Measurements from ENCODE around the gene PCGF1.

PCGF1 gene

DNA sequence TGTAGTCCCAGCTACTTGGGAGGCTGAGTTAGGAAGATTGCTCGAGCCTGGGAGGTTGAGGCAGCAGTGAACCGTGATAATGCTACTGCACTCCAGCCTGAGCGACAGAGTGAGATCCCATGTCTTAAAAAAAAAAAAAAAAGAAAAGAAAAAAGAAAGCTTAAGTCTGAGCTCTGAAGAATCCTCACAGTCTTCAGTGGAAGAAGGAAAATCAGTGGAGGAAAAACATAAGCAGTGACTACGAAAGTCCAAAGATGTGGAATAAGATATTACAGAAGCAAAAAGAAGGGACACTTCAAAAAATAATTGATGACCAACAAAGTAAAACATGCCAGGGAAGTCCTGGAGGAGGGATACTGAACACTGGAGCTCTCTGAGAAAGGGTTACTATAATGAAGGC, 2.8 kb upstream of the PCGF1 start:
- H3K27me3 ChIP-seq (ENCODE audit: insufficient read depth, poor library complexity, severe bottlenecking) = peaks cover 35% of the 10 kb centered on the region
- no peak overlapping the region for H3K27ac ChIP-seq (replicated peaks)
- TF ChIP-seq GABPA (IDR thresholded peaks at IDR 0.05; ENCODE audit: low read depth) (no peak), SPI1 (IDR thresholded peaks at IDR 0.05; ENCODE audit: borderline replicate concordance, low read depth) (no peak), POLR2AphosphoS5 (IDR thresholded peaks at IDR 0.05; ENCODE audit: low read depth) (no peak)
- TF ChIP-seq, protein P1, sequence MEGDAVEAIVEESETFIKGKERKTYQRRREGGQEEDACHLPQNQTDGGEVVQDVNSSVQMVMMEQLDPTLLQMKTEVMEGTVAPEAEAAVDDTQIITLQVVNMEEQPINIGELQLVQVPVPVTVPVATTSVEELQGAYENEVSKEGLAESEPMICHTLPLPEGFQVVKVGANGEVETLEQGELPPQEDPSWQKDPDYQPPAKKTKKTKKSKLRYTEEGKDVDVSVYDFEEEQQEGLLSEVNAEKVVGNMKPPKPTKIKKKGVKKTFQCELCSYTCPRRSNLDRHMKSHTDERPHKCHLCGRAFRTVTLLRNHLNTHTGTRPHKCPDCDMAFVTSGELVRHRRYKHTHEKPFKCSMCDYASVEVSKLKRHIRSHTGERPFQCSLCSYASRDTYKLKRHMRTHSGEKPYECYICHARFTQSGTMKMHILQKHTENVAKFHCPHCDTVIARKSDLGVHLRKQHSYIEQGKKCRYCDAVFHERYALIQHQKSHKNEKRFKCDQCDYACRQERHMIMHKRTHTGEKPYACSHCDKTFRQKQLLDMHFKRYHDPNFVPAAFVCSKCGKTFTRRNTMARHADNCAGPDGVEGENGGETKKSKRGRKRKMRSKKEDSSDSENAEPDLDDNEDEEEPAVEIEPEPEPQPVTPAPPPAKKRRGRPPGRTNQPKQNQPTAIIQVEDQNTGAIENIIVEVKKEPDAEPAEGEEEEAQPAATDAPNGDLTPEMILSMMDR (IDR thresholded peaks at IDR 0.05; ENCODE audit: insufficient read depth, low read length) = no peak
- TF ChIP-seq, protein P2, sequence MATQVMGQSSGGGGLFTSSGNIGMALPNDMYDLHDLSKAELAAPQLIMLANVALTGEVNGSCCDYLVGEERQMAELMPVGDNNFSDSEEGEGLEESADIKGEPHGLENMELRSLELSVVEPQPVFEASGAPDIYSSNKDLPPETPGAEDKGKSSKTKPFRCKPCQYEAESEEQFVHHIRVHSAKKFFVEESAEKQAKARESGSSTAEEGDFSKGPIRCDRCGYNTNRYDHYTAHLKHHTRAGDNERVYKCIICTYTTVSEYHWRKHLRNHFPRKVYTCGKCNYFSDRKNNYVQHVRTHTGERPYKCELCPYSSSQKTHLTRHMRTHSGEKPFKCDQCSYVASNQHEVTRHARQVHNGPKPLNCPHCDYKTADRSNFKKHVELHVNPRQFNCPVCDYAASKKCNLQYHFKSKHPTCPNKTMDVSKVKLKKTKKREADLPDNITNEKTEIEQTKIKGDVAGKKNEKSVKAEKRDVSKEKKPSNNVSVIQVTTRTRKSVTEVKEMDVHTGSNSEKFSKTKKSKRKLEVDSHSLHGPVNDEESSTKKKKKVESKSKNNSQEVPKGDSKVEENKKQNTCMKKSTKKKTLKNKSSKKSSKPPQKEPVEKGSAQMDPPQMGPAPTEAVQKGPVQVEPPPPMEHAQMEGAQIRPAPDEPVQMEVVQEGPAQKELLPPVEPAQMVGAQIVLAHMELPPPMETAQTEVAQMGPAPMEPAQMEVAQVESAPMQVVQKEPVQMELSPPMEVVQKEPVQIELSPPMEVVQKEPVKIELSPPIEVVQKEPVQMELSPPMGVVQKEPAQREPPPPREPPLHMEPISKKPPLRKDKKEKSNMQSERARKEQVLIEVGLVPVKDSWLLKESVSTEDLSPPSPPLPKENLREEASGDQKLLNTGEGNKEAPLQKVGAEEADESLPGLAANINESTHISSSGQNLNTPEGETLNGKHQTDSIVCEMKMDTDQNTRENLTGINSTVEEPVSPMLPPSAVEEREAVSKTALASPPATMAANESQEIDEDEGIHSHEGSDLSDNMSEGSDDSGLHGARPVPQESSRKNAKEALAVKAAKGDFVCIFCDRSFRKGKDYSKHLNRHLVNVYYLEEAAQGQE (IDR thresholded peaks at IDR 0.05; ENCODE audit: insufficient replicate concordance, low read depth) = no peak
- DNase-seq (ENCODE audit: low read depth in 1 of 2, low spot score in 1 of 2) = no peak
- no peak overlapping the region for H3K4me3 ChIP-seq (replicated peaks; ENCODE audit: insufficient read depth, low read length)

DNA sequence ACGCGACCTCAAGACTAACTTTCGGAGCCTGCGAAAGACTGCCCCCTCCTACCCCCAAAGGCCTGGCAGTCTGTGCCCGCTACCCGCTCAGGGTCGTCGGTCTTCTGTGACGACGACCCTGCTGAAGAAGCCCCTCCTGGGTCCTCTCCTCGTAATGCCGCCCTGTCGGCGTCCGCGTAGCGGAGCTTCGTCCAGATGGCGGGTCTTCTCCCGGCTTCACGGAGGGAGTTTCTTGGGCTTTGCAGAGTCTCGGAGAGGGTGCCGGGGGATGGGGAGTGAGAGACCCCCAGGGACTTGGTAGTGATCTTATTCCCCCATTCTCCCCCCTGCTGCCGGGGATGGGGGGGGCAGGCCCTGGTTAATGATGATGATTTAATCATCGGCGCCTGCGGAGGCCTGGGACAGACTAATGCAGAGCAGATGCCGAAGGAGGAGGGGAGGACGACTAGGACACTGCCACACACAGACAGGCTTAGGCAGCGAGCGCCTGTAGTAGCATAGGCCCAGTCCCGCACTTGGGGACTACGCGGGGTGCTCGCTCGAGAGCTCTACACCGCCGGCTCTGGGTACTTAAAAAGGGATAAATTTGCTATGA, 528 bp upstream of the PCGF1 start:
- H3K27me3 ChIP-seq (ENCODE audit: insufficient read depth, poor library complexity, severe bottlenecking) = peaks cover 21% of the 10 kb centered on the region
- H3K4me3 ChIP-seq (replicated peaks; ENCODE audit: insufficient read depth, low read length) = peak overlapping the region; percentile 83
- H3K27ac ChIP-seq (replicated peaks) = peak overlapping the region; percentile 96
- TF ChIP-seq POLR2AphosphoS5 (IDR thresholded peaks at IDR 0.05; ENCODE audit: low read depth) (no peak), GABPA (IDR thresholded peaks at IDR 0.05; ENCODE audit: low read depth) (no peak), SPI1 (IDR thresholded peaks at IDR 0.05; ENCODE audit: borderline replicate concordance, low read depth) (no peak)
- TF ChIP-seq, protein P1 (IDR thresholded peaks at IDR 0.05; ENCODE audit: insufficient read depth, low read length) = no peak
- TF ChIP-seq, protein P2 (IDR thresholded peaks at IDR 0.05; ENCODE audit: insufficient replicate concordance, low read depth) = no peak
- DNase-seq (ENCODE audit: low read depth in 1 of 2, low spot score in 1 of 2) = no peak

DNA sequence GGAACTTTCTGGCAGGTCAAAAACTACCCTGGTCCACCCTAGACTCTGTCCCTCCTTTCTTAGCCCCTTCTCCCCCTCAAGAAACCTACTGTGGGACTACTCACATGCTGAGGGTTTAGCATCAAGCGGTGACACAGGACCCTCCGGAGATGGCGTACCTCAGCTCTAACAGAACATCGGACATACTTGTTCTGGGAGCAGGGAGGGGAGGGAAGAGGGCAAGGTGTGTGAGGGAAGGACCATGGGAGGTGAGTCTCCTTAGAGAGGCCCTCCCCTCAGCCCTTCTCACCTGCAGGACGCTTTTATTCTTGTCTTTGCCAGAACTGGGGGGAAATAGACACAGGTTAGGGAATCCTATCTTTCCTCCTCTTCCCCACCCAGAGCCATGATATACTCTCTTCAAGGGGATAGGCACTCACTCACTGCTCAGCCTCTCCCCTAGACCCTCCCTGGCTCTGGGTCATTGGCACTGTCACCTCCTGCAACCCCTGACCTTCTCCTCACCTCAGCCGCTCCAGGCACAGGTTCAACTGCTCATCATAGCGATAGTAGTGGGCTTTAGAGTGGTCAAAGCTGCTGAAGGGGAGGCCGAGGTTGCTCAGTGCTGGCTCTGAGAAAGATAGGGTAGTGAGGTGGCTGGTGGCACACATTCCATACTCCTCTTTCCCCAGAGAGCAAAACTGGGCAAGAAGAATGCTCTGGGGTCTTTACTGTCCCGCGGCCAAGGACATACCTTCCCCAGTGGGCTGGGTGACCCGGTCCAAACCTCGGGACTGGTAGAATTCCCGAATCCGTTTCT, 1.8 kb downstream of the PCGF1 start:
- H3K27me3 ChIP-seq (ENCODE audit: insufficient read depth, poor library complexity, severe bottlenecking) = peaks cover 27% of the 10 kb centered on the region

More for the DNA sequence above, 1.8 kb downstream of the PCGF1 start:
- peak overlapping the region; percentile 12; the same call in 1 of the 2 replicates for H3K4me3 ChIP-seq (replicated peaks; ENCODE audit: insufficient read depth, low read length)
- no peak for TF ChIP-seq GABPA (IDR thresholded peaks at IDR 0.05; ENCODE audit: low read depth)
- TF ChIP-seq SPI1 (IDR thresholded peaks at IDR 0.05; ENCODE audit: borderline replicate concordance, low read depth) = no peak
- TF ChIP-seq, protein P1 (IDR thresholded peaks at IDR 0.05; ENCODE audit: insufficient read depth, low read length) = no peak
- TF ChIP-seq, protein P2 (IDR thresholded peaks at IDR 0.05; ENCODE audit: insufficient replicate concordance, low read depth) = no peak
- TF ChIP-seq POLR2AphosphoS5 (IDR thresholded peaks at IDR 0.05; ENCODE audit: low read depth) = no peak
- no peak for DNase-seq (ENCODE audit: low read depth in 1 of 2, low spot score in 1 of 2)
- no peak overlapping the region for H3K27ac ChIP-seq (replicated peaks)

Measured in HL-60 (cell line).